Activated B cell treated with CpG ODN at 0.5 μM for 24 hours (primary cell): ENCODE data around the gene AKAP11. TPM values are rescaled to one million over a fixed set of nuclear protein-coding genes. Genes with fewer than 3 reads are reported as not detected.

Experiments
- ATAC-seq: fragments of 200-7000 bp; cut with Tn5 transposase; one replicate; pipeline ENCODE4 v1.10.0; 2021; ENCODE audit warnings: low read depth, mild to moderate bottlenecking, moderate library complexity
- CTCF ChIA-PET: fragments of 350-600 bp; sonication (Branson Sonifier 250); formaldehyde crosslinking; loops from one replicate; lab custom pipeline; 2021; ENCODE audit warnings: antibody characterized with exemption; lab: Charles Lee
- POLR2A ChIA-PET: fragments of 350-600 bp; sonication (Branson Sonifier 250); formaldehyde crosslinking; loops from one replicate; lab custom pipeline; 2021; ENCODE audit warnings: antibody characterized with exemption; lab: Charles Lee
- DNase-seq: peaks from one replicate; pipeline ENCODE4 v3.0.0; 2022
- H3K27ac Mint-ChIP-seq: one replicate; pipeline ENCODE4 v1.8.0; 2020; ENCODE audit warnings: mixed read lengths
- H3K27me3 Mint-ChIP-seq: one replicate; pipeline ENCODE4 v1.8.0; 2021; ENCODE audit warnings: mixed read lengths
- H3K36me3 Mint-ChIP-seq: one replicate; pipeline ENCODE4 v1.8.0; 2021; ENCODE audit warnings: low read depth, mixed read lengths
- H3K4me1 Mint-ChIP-seq: one replicate; pipeline ENCODE4 v1.8.0; 2021; ENCODE audit warnings: mixed read lengths
- H3K4me3 Mint-ChIP-seq: one replicate; pipeline ENCODE4 v1.8.0; 2020; ENCODE audit warnings: mild to moderate bottlenecking, mixed read lengths
- H3K9me3 Mint-ChIP-seq: one replicate; pipeline ENCODE4 v1.8.0; 2020; ENCODE audit warnings: mixed read lengths
- CTCF ChIP-seq: fragments of 200-600 bp; IDR thresholded peaks from one replicate; pipeline ENCODE4 v1.8.0; 2022; ENCODE audit warnings: antibody characterized with exemption, mild to moderate bottlenecking
- intact Hi-C: fragments of 100-400 bp; cut with micrococcal nuclease; formaldehyde crosslinking; loops from one replicate; pipeline ENCODE4 v1.15.1; 2024
- total RNA-seq: library from RNA; stranded (reverse); gene quantifications from 2 replicates; pipeline ENCODE4 v1.2.3, GENCODE V29; 2022

The AKAP11 gene
- total RNA-seq, 1 donor from 2014 or later, result 42.8 TPM

DNA sequence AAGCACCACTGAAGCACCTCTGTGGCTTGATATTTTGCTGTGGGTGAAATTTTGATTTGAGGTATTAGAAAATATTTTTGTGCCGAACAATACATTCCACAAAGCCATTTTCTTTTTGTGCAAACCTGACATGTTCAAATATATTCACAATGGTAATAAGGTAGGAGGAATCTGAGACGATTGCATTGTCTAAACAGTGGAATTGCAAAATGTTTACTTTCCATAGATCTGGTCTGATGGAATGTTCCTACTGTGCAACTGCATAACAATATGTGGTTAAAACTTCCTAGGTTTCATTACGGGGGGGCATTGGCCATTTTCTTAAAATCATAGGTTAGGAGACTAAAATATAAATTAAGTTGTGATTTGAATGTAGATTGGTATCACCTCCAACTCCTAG is 42.7 kb upstream of the AKAP11 start:
- no peak for TF ChIP-seq CTCF
- no peak for ATAC-seq
- CTCF ChIA-PET, result no interaction called here

GRCh38 chr13:42232671-42233070 is 39.3 kb upstream of the AKAP11 start:
- no peak overlapping the region for H3K27ac Mint-ChIP-seq
- ATAC-seq, result no peak
- intact Hi-C loops, result no loop called here
- peaks cover 5% of the 10 kb centered on the region for H3K4me1 Mint-ChIP-seq
- no peaks in the 10 kb centered on the region for H3K9me3 Mint-ChIP-seq
- H3K4me3 Mint-ChIP-seq, result no peak overlapping the region
- ChIA-PET POLR2A (no interaction called here), CTCF (no interaction called here)
- H3K36me3 Mint-ChIP-seq, result no peaks in the 10 kb centered on the region
- no peaks in the 10 kb centered on the region for H3K27me3 Mint-ChIP-seq
- no peak for DNase-seq
- no peak for TF ChIP-seq CTCF

More for the DNA sequence above, 42.7 kb upstream of the AKAP11 start:
- no peak for DNase-seq
- POLR2A ChIA-PET, result no interaction called here
- Mint-ChIP-seq H3K9me3 (no peaks in the 10 kb centered on the region), H3K4me3 (no peak overlapping the region), H3K27me3 (no peaks in the 10 kb centered on the region), H3K4me1 (peaks cover 5% of the 10 kb centered on the region), H3K36me3 (no peaks in the 10 kb centered on the region), H3K27ac (no peak overlapping the region)
- intact Hi-C loops, result no loop called here

DNA sequence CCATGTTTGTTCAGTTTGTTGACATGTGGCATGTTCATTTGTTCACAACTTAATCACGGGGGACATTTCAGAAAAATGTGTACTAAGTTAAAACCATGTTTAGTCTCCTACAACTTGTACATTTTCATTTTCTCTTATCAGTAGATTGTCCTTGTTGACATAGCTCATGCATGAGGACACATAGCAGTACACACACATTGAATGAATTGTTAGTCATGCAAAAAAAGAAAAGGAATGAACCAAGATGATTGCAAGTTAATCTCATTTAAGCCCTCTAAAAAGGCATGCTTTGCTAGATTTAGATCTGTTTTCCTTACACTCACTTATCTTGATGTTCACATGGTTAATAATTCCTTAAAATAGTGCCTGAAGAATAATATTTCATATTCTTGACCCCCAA is 38.2 kb upstream of the AKAP11 start:
- H3K9me3 Mint-ChIP-seq, result no peaks in the 10 kb centered on the region
- ChIA-PET POLR2A (no interaction called here), CTCF (no interaction called here)
- ATAC-seq (no peak), DNase-seq (no peak)
- H3K27ac Mint-ChIP-seq, result no peak overlapping the region
- H3K4me1 Mint-ChIP-seq, result peaks cover 3% of the 10 kb centered on the region
- H3K36me3 Mint-ChIP-seq, result no peaks in the 10 kb centered on the region
- no peak for TF ChIP-seq CTCF
- intact Hi-C loops, result no loop called here
- H3K4me3 Mint-ChIP-seq, result no peak overlapping the region
- H3K27me3 Mint-ChIP-seq, result no peaks in the 10 kb centered on the region

DNA sequence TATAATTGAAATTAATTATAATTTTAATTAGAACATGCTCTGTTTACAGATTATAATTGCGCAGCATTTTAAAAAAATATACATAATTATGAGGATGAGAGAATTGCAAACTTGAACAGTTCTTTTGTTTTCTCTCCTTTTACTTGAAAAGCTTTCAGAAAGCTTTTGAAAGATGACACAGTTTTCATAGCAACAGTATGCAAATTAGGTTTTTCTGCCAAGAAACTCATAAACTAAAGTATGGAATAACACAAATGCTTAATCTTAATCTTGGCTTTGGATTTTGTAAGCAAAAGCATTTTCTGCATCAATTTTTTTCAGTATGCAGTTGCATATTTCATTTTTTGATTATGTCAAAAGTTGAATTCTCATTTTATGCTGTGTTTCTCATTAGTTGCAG is 32.8 kb upstream of the AKAP11 start:
- Mint-ChIP-seq H3K27me3 (no peaks in the 10 kb centered on the region), H3K36me3 (no peaks in the 10 kb centered on the region), H3K9me3 (no peaks in the 10 kb centered on the region), H3K4me3 (no peak overlapping the region), H3K4me1 (no peaks in the 10 kb centered on the region), H3K27ac (no peak overlapping the region)
- intact Hi-C loops, result no loop called here
- DNase-seq (no peak), ATAC-seq (no peak)
- CTCF ChIA-PET, result no interaction called here
- POLR2A ChIA-PET, result no interaction called here
- TF ChIP-seq CTCF, result no peak

DNA sequence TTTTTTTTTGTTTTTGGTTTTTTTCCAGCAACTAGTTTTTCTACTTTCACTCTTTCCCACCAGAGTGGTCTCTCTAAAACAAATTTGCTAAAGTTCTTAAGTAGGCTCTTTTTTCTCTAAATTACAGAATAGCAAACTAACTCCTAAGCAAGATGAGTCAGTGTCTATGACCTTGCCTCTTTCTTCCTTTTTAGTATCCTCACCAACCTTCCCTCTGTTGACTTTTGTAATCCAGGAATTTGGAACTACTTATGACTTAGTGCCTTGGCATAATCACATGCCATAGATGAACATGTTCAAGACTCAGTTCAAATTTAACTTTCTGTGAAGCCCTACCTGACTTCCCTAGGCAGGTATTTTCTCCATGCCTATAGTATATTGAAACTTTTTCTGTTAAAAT is 32.3 kb upstream of the AKAP11 start:
- DNase-seq (no peak), ATAC-seq (no peak)
- no peaks in the 10 kb centered on the region for H3K27me3 Mint-ChIP-seq
- no peaks in the 10 kb centered on the region for H3K36me3 Mint-ChIP-seq
- H3K4me1 Mint-ChIP-seq, result no peaks in the 10 kb centered on the region
- no peaks in the 10 kb centered on the region for H3K9me3 Mint-ChIP-seq
- ChIA-PET CTCF (no interaction called here), POLR2A (no interaction called here)
- intact Hi-C loops, result no loop called here
- H3K27ac Mint-ChIP-seq, result no peak overlapping the region
- H3K4me3 Mint-ChIP-seq, result no peak overlapping the region
- TF ChIP-seq CTCF, result no peak
